Measurements from ENCODE around the gene BSCL2.
"Not testable (repeated sequence)": the region's sequence is repeated elsewhere in the genome, so short reads cannot be mapped to it uniquely, and the experiment has no call there.

BSCL2 gene

GRCh38 chr11:62669420-62670161 lies 37.6 kb downstream of the BSCL2 start:
- Mint-ChIP-seq H3K4me1 (ENCODE audit: low read depth) (peaks cover 51% of the 10 kb centered on the region), H3K9me3 (no peaks in the 10 kb centered on the region), H3K4me3 (no peak overlapping the region), H3K27ac (no peak overlapping the region), H3K27me3 (no peaks in the 10 kb centered on the region), H3K36me3 (ENCODE audit: low read depth) (peaks cover 81% of the 10 kb centered on the region)
- intact Hi-C loops (cut with micrococcal nuclease): loop anchor here (5.0 kb wide), 1 partner anchor 77 kb away; the partner anchor contains the start of gene TUT1

GRCh38 chr11:62667460-62667859 lies 39.8 kb downstream of the BSCL2 start:
- H3K4me1 Mint-ChIP-seq (ENCODE audit: low read depth): peaks cover 52% of the 10 kb centered on the region
- peaks cover 76% of the 10 kb centered on the region for H3K36me3 Mint-ChIP-seq (ENCODE audit: low read depth)
- intact Hi-C loops (cut with micrococcal nuclease): no loop called here
- no peak overlapping the region for H3K4me3 Mint-ChIP-seq
- H3K27ac Mint-ChIP-seq: no peak overlapping the region
- H3K9me3 Mint-ChIP-seq: no peaks in the 10 kb centered on the region
- no peaks in the 10 kb centered on the region for H3K27me3 Mint-ChIP-seq

GRCh38 chr11:62666259-62666926 lies 40.8 kb downstream of the BSCL2 start:
- intact Hi-C loops (cut with micrococcal nuclease): no loop called here
- H3K27me3 Mint-ChIP-seq: no peaks in the 10 kb centered on the region
- no peaks in the 10 kb centered on the region for H3K9me3 Mint-ChIP-seq
- H3K4me3 Mint-ChIP-seq: peak overlapping the region; percentile 94
- H3K4me1 Mint-ChIP-seq (ENCODE audit: low read depth): peaks cover 45% of the 10 kb centered on the region
- peaks cover 70% of the 10 kb centered on the region for H3K36me3 Mint-ChIP-seq (ENCODE audit: low read depth)
- H3K27ac Mint-ChIP-seq: peak overlapping the region; percentile 88

GRCh38 chr11:62665599-62666258 lies 41.5 kb downstream of the BSCL2 start:
- Mint-ChIP-seq H3K4me1 (ENCODE audit: low read depth) (peaks cover 39% of the 10 kb centered on the region), H3K9me3 (no peaks in the 10 kb centered on the region), H3K27ac (peak overlapping the region; percentile 88), H3K36me3 (ENCODE audit: low read depth) (peaks cover 65% of the 10 kb centered on the region), H3K27me3 (no peaks in the 10 kb centered on the region), H3K4me3 (peak overlapping the region; percentile 94)
- intact Hi-C loops (cut with micrococcal nuclease): no loop called here

- peak within 1 kb of the TSS; percentile 88 for H3K27ac Mint-ChIP-seq
- H3K27me3 Mint-ChIP-seq: no peaks in the 10 kb centered on the region
- peaks cover 65% of the 10 kb centered on the region for H3K36me3 Mint-ChIP-seq (ENCODE audit: low read depth)
- peak within 1 kb of the TSS; percentile 94 for H3K4me3 Mint-ChIP-seq
- intact Hi-C loops (cut with micrococcal nuclease): no loop called here
- no peaks in the 10 kb centered on the region for H3K9me3 Mint-ChIP-seq
- H3K4me1 Mint-ChIP-seq (ENCODE audit: low read depth): peaks cover 35% of the 10 kb centered on the region
These were observed 42.1 kb downstream of the BSCL2 start, which contains the start of the genes C11orf98 and CSKMT for GRCh38 chr11:62665075-62665598. C11orf98 (minus strand) TSS chr11:62665210; CDS start chr11:62665169, 41 bp downstream. CSKMT (plus strand) TSS chr11:62665312; CDS start chr11:62665880, 568 bp downstream.

- Mint-ChIP-seq H3K4me3 (peak overlapping the region; percentile 94), H3K36me3 (ENCODE audit: low read depth) (peaks cover 63% of the 10 kb centered on the region)
These were observed 42.7 kb downstream of the BSCL2 start for GRCh38 chr11:62664405-62665074.

GRCh38 chr11:62656796-62657429 lies 50.3 kb downstream of the BSCL2 start:
- H3K4me3 Mint-ChIP-seq: no peak overlapping the region
- no peak overlapping the region for H3K27ac Mint-ChIP-seq
- H3K36me3 Mint-ChIP-seq (ENCODE audit: low read depth): peaks cover 8% of the 10 kb centered on the region
- peaks cover 13% of the 10 kb centered on the region for H3K4me1 Mint-ChIP-seq (ENCODE audit: low read depth)
- no peaks in the 10 kb centered on the region for H3K9me3 Mint-ChIP-seq
- intact Hi-C loops (cut with micrococcal nuclease): no loop called here
- H3K27me3 Mint-ChIP-seq: no peaks in the 10 kb centered on the region

More at GRCh38 chr11:62664405-62665074, 42.7 kb downstream of the BSCL2 start:
- Mint-ChIP-seq H3K27ac (peak overlapping the region; percentile 88), H3K4me1 (ENCODE audit: low read depth) (peaks cover 29% of the 10 kb centered on the region), H3K27me3 (no peaks in the 10 kb centered on the region), H3K9me3 (no peaks in the 10 kb centered on the region)
- intact Hi-C loops (cut with micrococcal nuclease): no loop called here

GRCh38 chr11:62654297-62654696 lies 52.9 kb downstream of the BSCL2 start:
- Mint-ChIP-seq H3K27ac (peak overlapping the region; percentile 93), H3K9me3 (no peaks in the 10 kb centered on the region), H3K36me3 (ENCODE audit: low read depth) (peaks cover 24% of the 10 kb centered on the region), H3K4me1 (ENCODE audit: low read depth) (peaks cover 18% of the 10 kb centered on the region), H3K4me3 (peak overlapping the region; percentile 21), H3K27me3 (no peaks in the 10 kb centered on the region)
- intact Hi-C loops (cut with micrococcal nuclease): no loop called here

- H3K4me3 Mint-ChIP-seq: peak overlapping the region; percentile 96
- H3K27me3 Mint-ChIP-seq: no peaks in the 10 kb centered on the region
- peaks cover 43% of the 10 kb centered on the region for H3K36me3 Mint-ChIP-seq (ENCODE audit: low read depth)
These were observed 54.8 kb downstream of the BSCL2 start for GRCh38 chr11:62652161-62653006.

GRCh38 chr11:62650283-62650682 lies 56.9 kb downstream of the BSCL2 start:
- H3K27ac Mint-ChIP-seq: peak overlapping the region; percentile 43
- H3K4me3 Mint-ChIP-seq: not testable (repeated sequence)

More at GRCh38 chr11:62652161-62653006, 54.8 kb downstream of the BSCL2 start:
- peak overlapping the region; percentile 93 for H3K27ac Mint-ChIP-seq
- peaks cover 26% of the 10 kb centered on the region for H3K4me1 Mint-ChIP-seq (ENCODE audit: low read depth)
- intact Hi-C loops (cut with micrococcal nuclease): loop anchor here (1.0 kb wide), 1 partner anchor 27 kb away; the partner anchor contains the start of gene UBXN1
- no peaks in the 10 kb centered on the region for H3K9me3 Mint-ChIP-seq

GRCh38 chr11:62649486-62649885 lies 57.7 kb downstream of the BSCL2 start:
- Mint-ChIP-seq H3K9me3 (no peaks in the 10 kb centered on the region), H3K4me1 (ENCODE audit: low read depth) (peaks cover 48% of the 10 kb centered on the region), H3K27ac (no peak overlapping the region), H3K27me3 (no peaks in the 10 kb centered on the region), H3K4me3 (no peak overlapping the region), H3K36me3 (ENCODE audit: low read depth) (peaks cover 56% of the 10 kb centered on the region)
- intact Hi-C loops (cut with micrococcal nuclease): no loop called here

More at GRCh38 chr11:62650283-62650682, 56.9 kb downstream of the BSCL2 start:
- H3K9me3 Mint-ChIP-seq; H3K27me3 Mint-ChIP-seq; intact Hi-C loops (cut with micrococcal nuclease): not testable (repeated sequence)
- peaks cover 53% of the 10 kb centered on the region for H3K36me3 Mint-ChIP-seq (ENCODE audit: low read depth)
- peaks cover 41% of the 10 kb centered on the region for H3K4me1 Mint-ChIP-seq (ENCODE audit: low read depth)

- Mint-ChIP-seq H3K27ac (no peak overlapping the region), H3K36me3 (ENCODE audit: low read depth) (peaks cover 61% of the 10 kb centered on the region), H3K4me3 (no peak overlapping the region), H3K9me3 (no peaks in the 10 kb centered on the region), H3K4me1 (ENCODE audit: low read depth) (peaks cover 52% of the 10 kb centered on the region), H3K27me3 (no peaks in the 10 kb centered on the region)
- intact Hi-C loops (cut with micrococcal nuclease): no loop called here
These were observed 58.3 kb downstream of the BSCL2 start for GRCh38 chr11:62648967-62649364.

Measured in dendritic cell treated with granulocyte-macrophage colony-stimulating factor and Interleukin-4, amounts not matched to agents 40 ng/mL and 50 ng/mL, for 4 days (primary cell).